SKM-1 treated with dmso at 0.1 percent for 144 hours (cell line): ENCODE measurements around the gene KIF17.
A peak's percentile ranks its signal among the peaks of the same experiment; 100 is the strongest.

ENCODE experiments used
- DNase-seq: peaks from one replicate; lab custom pipeline; 2025; ENCODE audit not compliant: unreplicated experiment; lab: John Stamatoyannopoulos, UW

KIF17 gene

GRCh38 chr1:20663365-20663764, 54.4 kb downstream of the KIF17 start:
- DNase-seq: no peak

DNA sequence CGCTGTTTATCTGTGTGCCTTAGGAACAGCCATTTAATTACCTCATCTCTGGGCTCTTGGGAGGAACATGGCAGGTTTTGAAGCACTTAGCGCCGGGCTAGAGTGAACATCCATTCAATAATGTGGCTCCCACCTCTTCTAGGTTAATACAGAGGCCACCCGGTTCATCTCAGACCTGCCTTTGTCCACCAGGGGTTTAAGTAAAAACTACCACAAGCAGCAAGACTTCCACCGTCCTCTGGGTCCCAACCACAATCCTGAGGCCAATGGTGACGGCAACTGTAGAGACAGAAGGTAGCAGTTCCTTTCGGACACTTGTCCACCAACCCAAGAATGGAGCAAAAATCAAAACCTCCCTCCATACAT, 55.7 kb downstream of the KIF17 start:
- DNase-seq: no peak

DNA sequence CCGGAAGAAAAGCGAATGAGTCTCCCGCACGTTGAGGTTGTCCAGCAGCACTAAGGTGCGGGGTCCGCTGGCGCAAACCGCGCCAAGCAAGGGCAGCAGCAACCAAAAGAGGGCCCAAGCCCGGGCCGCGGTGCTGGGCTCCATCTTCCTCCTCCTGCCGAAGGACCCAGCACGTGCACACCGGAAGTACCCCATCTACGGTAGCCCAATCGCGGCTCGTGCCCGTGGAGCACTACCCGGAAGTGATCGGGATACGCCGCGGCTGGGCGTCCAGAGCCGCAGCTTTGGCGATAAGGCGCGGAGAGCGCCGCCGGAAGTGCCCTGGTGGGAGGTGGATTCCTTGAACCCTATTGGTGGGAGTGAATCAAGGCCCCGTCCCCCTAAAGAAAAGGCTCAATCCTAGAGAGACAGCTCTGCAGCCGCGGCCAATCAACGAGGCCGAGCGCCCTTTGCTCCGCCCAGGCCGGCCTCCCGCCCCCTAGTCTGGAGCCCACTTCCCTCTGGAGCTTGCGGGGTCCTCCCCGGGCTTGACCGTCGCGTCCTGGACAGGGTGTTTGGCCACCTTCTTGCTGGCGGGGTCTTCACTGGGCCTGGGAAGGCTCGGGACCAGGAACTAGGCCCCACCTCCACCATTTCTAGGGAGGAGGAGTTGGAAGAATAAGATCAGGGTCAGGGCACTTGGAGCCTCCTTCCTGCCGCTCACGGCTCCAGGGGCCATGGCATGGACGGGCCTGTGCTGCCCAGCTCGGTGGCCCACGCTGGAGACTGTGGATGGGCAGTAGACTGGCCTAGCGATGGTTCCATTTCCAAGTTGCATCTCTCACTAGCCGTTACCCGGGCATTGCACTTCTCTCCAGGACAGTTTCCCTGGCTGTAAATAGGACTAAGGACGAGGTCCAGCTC, 56.3 kb downstream of the KIF17 start, which contains the start of gene DDOST:
Gene DDOST, minus strand, starts transcription at position 163 of the 903 bp plus-strand sequence. Its CDS starts 19 bp downstream, at position 144.
- peak; percentile 96 for DNase-seq

DNA sequence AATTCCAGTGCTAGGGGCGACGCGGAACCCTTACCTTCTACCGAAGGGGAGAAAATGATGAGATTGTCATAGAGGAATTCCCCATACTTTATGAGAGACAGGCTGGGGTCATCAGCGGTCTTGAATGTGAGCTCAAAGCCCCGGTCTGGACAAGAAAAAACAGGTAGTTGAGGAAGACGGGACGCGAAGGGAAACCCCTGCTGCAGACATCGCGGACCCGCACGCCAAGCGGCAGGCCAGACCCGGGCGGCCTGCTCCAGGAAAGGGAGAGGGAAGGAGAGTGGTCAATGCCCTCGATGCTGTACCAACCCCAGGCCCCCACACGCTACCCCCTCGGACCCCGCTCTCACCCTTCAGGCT, 57.0 kb downstream of the KIF17 start:
- DNase-seq: no peak

DNA sequence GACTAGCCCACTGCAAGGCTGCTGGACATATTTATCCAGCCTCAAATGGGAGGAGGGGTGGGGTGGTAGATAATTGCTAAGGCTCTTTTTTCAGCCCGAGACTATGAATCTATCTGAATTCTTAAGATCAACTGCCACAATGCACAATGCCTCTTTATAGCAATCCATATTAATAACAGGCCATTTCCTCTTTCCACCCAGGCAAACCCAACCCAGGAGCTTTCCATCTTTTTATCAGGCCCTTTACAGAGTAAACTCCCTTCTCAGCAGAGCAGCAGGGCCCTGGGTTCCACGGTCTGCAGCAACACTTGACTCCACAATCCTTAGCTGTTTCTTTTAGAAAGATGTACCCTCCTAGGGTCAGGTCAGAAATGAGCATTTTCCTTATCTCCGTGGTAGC, 57.4 kb downstream of the KIF17 start:
- DNase-seq: no peak

- DNase-seq: no peak
Observed at GRCh38 chr1:20658166-20658915, 59.5 kb downstream of the KIF17 start.

GRCh38 chr1:20657024-20657423, 60.8 kb downstream of the KIF17 start:
- no peak for DNase-seq

- DNase-seq: no peak
Observed at GRCh38 chr1:20654104-20654690, 63.6 kb downstream of the KIF17 start.

DNA sequence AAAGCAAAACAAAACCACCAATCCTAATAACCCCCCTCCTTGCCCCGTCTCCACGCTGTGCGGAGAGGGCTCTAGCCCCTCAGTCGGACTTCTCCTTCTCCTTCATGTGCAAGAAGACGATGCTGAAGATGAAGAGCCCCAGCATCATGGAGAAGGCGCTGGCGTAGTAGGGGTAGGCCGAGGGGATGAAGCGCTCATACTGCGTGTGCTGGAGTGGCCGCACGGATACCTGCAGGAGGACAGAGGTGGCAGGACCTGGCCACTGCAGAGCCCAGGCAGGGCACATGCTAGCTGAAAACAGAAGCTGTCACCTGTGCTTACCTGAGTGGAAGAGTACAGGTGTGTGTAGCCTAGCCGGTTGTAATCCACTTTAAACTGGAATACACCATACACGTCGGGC, 65.5 kb downstream of the KIF17 start:
- no peak for DNase-seq

DNA sequence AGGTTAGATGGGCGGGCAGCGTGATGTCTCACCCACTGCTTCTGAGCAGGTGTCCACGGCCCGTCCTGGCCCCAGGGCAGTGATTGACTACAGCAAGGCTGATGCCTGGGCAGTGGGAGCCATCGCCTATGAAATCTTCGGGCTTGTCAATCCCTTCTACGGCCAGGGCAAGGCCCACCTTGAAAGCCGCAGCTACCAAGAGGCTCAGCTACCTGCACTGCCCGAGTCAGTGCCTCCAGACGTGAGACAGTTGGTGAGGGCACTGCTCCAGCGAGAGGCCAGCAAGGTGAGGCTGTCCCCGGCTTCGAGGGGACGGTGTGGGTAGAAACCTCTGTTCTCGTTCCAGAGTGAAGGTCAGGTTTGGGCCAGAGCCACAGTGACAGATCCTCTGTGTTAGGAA, 68.9 kb downstream of the KIF17 start:
- DNase-seq: no peak

DNA sequence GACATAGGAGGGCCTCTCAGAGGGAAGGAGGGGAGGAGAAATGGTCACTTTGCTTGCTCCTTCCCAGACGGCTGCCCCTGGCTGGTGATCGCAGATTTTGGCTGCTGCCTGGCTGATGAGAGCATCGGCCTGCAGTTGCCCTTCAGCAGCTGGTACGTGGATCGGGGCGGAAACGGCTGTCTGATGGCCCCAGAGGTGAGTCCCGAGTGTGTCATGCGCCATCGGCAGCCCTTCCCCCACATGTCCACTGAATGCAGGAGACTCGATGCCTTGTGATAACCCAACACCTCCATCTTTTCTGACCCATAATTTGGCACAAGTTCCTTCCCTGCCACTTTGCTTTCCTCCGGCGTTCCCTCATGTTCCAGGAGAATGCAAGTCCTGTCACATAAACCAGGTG, 69.4 kb downstream of the KIF17 start:
- DNase-seq: no peak

- DNase-seq: no peak
Observed at GRCh38 chr1:20645414-20645813, 72.4 kb downstream of the KIF17 start.

DNA sequence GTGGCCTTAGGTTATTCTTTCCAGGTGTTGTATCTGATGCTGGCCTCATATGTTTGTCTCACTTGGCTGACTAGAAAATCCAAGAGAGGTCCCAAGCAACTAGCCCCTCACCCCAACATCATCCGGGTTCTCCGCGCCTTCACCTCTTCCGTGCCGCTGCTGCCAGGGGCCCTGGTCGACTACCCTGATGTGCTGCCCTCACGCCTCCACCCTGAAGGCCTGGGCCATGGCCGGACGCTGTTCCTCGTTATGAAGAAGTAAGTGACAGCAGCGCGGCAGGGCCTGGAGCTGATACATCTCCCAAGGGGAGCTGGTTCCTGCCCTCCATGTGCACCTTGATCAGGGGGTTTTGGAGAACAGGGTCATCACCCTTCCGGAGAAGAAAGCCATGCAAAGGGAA, 73.4 kb downstream of the KIF17 start:
- DNase-seq: no peak

DNA sequence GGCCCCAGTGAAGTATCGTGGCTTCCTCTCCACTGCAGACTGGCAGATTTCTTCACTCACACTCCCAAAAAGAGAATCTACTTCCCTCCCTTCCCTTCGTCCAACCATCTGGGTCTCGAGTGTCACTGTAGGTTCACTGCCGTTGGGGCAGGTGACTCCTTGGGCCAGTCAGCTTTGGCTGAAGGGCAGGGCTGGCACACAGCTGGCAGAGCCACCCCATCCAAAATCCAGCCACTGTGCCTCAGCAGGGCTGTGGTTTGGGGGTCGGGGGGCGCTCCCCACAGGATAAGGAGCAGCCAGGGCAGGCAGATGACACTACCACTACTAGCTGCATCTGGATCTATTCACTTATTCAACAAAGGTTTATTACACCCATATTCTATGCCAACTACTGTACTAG, 74.7 kb downstream of the KIF17 start:
- DNase-seq: no peak

- no peak for DNase-seq
Observed at GRCh38 chr1:20641975-20642374, 75.8 kb downstream of the KIF17 start.

DNA sequence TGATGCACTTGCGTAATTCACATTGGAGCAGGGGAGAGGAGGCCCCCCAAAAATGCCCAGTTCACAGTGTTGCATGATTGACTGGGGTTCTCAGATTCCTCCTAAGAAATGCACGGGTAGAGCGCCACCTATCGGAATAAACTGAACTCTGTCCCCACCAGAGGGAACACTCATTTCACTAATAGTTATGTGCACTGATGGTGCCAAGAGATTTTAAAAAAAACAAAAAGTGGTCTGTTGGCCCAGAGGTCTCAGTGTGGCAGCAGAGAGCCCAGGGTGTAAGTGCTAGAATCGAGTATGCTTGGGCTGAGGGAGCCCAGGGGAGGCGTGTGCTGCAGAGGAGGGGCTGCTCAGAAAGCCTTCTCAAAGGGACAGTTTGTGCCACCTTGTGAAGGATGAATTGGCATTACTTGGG, 77.6 kb downstream of the KIF17 start:
- peak; percentile 24 for DNase-seq

GRCh38 chr1:20636785-20637347, 80.9 kb downstream of the KIF17 start:
- DNase-seq: no peak

GRCh38 chr1:20634594-20635084, 83.2 kb downstream of the KIF17 start:
- DNase-seq: no peak

DNA sequence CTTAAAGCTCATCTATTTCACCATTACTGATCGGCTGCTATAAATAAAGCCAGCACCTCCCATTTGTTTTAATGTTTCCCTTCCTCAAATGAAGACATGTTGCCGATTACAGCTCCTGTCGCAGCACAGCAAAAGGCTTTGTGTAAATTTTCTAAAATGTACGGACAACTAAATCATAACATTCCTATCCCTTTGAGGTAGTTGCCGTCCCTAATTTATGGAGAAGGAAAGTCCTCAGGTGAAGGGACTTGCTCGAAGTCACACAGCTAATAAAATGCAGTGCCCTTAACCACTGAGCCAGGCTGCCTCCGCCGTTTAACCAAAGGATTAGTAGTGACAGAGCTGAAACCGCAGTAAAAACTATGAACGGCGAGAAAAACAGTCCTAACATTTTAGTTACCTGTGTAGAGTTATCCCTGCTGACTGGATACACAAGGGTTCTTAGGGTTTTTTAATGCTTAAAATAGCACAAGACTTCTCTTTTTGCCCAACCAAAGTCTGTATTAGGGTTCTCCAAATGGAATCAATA, 83.7 kb downstream of the KIF17 start:
- DNase-seq: peak; percentile 24

- DNase-seq: peak; percentile 84
Observed at GRCh38 chr1:20633190-20634064, 84.4 kb downstream of the KIF17 start, which contains the start of gene PINK1. Gene PINK1 (plus strand): TSS chr1:20633458. CDS start chr1:20633549, 91 bp downstream.
